Body of pancreas (tissue), 4 donors: Measurements from ENCODE around the gene HPRT1.

Source experiments
- CTCF ChIP-seq, 7 experiments: fragments of 450-650 bp in 4 of 7; fragments of 200-600 bp in 3 of 7; sonication (generic) in 3 of 7; IDR thresholded peaks; one replicate each; pipeline ENCODE4 v1.5.1; 2016 to 2019; ENCODE audit warnings: antibody characterized with exemption in 7 of 7
- POLR2A ChIP-seq, 3 donors: fragments of 450-650 bp; IDR thresholded peaks; one replicate each; pipeline ENCODE4 v1.6.1; 2016; ENCODE audit warnings: antibody characterized with exemption in 3 of 3, mild to moderate bottlenecking in 2 of 3

DNA sequence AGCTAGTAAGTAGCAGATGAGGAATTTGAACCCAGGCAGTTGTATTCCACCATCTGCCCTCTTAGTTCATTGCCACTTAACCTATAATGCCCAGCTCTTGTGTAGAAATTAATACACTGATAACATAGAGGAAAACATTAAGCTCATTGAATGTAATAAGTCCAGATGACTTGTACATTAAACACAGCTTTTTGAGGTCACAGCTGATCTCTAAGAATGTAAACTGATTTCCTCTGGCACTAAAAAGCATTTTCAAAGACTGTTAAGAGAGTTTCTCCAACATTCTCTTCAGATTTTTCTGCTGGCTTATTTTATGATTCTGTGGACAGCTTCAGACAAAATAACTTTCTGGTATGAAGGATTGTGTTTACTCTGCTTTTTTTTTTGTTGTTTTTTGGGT is 42.7 kb downstream of the HPRT1 start:
- TF ChIP-seq POLR2A (IDR thresholded peaks at IDR 0.05) (no peak), CTCF (IDR thresholded peaks at IDR 0.05) (no peak)
